Astrocyte of the hippocampus (primary cell): ENCODE data around the gene PTGDS.
"Not testable (repeated sequence)": the region's sequence is repeated elsewhere in the genome, so short reads cannot be mapped to it uniquely, and the experiment has no call there.

Experiments used
- DNase-seq: peaks from one replicate; pipeline ENCODE4 v3.0.0; 2011; ENCODE audit warnings: low read depth, low spot score

The PTGDS gene

DNA sequence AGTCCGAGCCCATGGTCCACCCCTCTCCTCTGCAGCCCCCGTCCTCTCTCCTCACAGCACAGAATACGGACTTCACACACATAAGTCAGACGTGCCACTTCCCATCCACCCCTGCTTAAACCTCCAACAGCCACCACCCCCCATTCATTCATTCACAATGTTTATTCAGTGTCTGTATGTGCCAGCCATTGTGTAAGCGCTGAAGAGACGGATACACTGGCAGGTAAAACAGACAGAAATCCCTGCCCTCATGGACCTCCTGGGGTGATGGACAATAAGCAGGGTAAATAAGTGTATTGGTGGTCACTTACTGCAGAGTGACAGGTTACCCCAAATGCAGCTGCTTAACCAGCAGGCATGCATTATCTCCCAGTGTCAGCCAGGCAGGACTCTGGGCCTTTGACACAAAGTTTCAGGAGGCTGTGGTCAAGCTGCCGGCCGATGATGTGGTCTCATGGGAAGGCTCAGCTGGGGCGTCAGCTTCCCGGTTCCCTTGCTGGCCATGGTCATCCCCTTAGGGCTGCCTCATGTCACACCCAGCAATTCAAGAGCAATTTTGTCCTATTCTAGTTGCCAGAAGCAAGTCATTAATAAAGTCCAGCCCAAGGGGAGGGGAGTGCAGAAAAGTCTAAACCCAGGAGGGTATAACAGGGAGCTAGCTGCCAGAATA is 13.1 kb downstream of the PTGDS start:
- DNase-seq: no peak

DNA sequence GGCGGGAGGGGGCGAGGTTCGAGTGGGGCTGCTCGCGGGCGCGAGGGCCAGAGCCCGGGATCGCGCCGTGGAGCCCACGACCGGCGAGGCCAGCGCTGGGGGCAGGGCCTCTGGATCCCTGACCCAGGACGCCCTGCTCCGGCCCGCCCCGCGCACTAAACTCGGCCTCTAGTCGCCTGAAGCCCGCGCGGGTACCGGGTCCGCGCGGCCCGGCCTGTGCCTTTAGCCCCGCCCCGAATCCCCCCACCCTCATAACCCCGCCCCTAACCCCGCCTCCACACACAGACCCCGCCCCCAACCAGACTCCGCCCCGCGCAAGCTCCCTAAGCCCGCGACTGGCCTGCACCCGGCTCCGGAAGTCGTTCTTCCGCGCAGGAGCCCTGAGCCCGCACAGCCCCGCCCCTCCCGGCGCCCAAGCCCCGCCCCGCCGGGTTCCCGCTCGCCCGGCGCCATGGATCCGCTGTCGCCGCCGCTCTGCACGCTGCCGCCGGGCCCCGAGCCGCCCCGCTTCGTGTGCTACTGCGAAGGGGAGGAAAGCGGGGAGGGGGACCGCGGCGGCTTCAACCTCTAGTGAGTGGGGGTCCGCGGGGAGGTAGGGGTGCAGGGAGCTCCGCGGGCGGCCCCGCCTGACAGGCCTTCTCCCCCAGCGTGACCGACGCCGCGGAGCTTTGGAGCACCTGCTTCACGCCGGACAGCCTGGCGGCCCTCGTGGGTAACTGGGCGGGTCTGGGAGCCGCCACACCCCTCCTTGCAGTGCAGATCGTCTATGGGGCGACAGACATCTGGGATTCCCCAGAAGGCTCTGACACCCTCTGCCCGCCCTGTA is 14.9 kb downstream of the PTGDS start, which contains the start of gene PAXX:
Gene PAXX (plus strand): TSS at position 430 of the 826 bp plus-strand sequence. CDS start 22 bp downstream, at position 452.
- DNase-seq: peak; percentile 94

DNA sequence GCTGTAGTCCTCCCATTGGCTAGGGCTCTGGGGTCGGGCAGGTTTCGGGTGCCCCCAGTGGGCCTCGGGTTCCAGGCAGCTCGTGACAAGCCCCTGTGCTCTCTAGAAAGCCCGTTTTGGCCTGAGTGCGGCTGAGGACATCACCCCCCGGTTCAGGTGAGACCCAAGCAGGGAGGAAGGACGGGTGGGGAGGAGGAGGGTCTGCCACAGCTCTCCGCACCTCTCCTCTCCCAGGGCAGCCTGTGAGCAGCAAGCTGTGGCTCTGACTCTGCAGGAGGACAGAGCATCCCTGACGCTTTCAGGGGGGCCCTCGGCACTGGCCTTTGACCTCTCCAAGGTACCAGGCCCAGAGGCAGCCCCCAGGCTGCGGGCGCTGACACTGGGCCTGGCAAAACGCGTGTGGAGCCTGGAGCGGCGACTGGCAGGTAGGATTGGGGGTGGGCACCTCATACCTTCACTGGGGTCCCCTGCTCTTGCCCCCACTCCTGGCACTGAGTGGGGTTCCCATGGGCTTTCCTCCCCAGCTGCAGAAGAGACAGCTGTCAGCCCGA is 15.6 kb downstream of the PTGDS start:
- DNase-seq: no peak

DNA sequence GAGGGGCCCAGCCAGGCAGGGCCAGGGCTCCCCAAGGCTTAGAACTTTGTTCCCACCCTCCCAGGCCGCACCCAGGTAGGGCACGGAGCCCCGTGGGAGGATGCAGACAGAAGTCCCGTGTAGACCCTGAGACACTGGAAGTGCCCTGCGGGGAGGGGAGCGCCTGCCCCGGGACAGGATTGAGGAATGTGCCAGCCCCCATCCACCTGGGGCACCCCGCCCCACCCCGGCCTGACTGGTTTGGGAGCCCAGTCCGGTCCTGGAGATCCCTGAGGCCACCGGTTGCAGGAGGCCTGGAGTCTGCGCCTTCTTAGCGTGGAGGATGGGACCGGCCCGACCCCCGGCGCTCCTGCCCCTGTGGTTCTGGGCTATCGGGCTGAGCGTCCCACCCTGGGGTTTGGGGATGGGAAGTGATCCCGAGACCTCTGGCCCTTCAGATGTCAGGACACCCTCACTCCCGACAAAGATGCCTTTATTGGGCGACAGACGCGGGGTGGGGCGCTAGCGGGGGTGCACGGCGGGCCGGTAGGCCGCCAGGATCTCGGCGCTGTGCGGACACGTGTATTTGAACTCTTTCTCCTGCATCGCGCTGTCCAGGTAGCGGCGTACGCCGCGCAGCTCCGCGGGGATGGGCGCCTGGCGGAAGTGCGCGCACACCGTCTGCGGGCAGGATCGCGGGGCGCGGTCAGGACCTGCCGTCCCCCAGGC is 17.0 kb downstream of the PTGDS start:
- DNase-seq: no peak

DNA sequence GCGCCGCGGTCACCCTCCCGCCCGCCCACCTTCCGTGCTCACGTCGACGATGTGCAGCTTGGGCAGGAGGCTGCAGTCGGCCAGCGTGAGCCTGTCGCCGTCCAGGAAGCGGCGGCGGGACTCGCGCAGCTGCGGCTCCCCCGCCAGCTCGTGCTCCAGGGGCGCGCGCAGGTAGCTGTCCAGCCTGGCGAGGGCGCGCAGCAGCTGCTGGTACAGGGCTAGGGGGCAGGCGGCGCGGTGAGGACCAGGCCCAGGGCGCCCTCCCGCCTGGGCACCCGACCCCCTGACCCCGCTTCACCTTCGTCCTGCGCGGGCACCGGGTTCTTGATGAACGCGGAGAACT is 17.6 kb downstream of the PTGDS start:
- peak; percentile 34 for DNase-seq

DNA sequence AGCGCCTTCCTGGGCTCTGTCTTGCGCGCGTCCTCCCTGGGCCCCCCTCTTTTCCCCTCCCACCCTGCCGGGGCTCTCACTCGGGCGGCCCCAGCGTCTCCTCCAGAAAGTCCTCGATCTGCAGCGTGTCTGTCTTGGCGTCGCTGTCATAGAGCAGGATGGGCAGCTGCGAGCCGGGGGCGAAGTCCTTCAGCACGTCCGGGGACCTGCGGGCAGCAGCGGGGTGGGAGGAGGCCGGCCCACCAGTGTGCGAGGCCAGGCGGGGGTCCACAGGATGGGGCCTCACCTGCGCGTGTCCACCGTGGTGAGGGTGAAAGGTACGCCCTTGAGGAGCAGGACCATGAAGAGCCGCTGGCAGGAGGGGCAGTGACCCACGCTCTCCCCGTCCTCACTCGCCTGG is 18.1 kb downstream of the PTGDS start:
- peak; percentile 36 for DNase-seq

DNA sequence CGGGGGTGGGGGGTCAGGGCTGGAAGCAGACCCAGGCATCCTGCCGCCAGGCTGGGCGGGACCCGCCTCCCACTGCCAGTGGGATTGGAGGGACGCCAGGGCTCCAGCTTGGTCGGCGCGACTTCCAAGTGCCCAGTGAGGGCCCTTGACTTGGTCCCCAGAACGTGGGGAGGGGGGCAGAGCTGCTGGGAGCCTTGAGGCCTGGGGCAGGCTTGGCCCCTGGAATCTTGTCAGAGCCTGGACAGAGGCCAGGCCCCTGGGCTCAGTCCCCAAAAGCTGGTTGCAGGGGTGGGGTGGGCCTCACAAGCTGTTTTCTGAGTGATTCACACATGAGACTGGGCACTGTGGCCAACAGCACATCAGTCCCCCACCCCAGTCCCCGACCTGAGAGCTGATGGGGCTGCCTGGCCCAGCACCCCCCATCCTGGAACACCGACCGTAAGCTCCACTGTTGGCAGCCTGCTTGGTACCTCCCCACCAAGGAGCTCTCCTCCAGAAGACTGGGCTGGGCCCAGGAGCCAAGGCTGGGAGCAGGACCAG is 18.5 kb downstream of the PTGDS start:
- peak; percentile 72 for DNase-seq

DNA sequence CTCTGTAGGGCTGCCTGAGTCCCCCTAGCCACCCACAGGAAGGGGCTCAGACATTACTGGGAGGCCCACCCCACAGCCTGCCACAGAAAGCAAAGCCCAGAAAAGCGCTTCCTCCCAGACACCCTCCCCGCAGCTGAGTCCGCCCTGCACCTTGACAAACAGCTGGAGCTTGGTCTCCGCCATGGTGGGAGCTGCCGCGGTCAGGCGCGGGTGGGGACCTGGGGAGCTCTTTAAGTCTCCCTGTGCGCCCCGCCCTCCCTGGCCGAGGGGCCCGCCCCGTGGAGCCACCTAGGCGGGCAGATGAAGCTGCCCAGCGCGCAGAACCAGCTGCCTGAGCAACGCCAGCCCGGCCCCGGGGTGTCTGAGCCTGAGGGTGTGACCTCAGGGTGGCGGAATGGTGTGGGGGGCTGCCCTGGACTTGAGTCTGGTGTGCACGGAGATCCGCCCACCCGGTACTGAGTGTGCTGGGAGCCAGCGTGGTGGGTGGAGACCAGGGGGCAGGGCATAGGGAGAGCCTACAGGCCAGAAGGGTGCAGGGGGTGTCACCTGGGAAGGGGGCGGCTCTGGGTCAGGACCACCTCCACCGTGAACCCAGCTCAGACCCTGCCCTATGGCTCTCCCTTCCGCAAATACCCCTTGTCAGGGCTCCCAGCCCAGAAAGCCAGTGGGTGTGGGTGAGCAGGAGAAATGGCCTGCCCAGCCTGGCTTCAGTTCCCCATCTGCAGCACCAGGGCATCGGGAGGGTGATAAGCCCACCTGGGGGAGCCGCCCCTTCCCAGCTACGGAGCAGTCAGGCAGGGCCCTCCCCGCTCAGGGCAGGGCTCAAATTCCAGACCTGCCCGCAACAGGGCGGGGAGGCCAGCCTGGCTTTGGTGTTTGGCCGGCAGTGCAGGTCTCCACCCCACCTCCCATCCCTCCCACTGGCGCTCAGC is 19.3 kb downstream of the PTGDS start, which contains the start of gene CLIC3:
Gene CLIC3 (minus strand): TSS at position 208 of the 932 bp plus-strand sequence. CDS start 25 bp downstream, at position 183.
- DNase-seq: peak; percentile 55

DNA sequence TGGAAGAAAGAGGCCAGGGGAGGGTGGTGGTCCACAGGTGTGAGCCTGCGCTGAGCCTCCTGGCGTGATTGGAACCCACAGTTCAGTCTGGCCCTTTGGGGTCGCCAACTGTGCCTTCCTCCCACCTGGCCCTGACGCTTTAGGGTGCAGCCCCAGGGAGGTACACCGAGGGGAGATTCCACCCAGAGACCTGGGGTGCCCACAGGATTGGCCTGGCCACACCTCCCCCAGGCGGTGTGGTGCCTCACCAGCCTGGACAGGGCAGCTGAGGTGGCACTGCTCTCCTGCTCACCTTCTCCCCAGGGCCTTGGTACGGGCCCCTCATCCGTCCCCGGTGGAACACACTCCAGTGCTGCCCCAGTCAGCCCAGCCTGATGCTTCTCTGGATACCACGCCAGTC is 20.1 kb downstream of the PTGDS start:
- DNase-seq: no peak

DNA sequence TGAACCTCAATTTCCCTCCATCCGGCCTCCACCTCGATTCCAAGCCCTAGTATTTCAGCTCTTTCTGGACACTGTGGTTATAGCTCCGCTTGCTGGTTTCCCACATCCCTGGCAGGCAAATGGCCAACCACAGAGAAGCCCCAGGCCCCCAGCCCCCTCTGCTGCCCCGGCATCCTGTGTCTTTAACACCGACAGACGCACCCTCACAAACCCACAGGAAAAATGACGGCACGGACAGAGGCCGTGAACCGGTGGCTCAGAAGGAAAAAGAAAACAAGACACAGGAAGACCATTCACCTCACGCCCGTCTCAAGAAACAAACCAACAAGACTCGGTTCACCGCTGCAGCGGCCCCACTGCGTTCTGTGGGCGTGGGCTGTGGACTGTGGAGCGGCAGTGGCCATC is 20.5 kb downstream of the PTGDS start:
- DNase-seq: peak; percentile 43

DNA sequence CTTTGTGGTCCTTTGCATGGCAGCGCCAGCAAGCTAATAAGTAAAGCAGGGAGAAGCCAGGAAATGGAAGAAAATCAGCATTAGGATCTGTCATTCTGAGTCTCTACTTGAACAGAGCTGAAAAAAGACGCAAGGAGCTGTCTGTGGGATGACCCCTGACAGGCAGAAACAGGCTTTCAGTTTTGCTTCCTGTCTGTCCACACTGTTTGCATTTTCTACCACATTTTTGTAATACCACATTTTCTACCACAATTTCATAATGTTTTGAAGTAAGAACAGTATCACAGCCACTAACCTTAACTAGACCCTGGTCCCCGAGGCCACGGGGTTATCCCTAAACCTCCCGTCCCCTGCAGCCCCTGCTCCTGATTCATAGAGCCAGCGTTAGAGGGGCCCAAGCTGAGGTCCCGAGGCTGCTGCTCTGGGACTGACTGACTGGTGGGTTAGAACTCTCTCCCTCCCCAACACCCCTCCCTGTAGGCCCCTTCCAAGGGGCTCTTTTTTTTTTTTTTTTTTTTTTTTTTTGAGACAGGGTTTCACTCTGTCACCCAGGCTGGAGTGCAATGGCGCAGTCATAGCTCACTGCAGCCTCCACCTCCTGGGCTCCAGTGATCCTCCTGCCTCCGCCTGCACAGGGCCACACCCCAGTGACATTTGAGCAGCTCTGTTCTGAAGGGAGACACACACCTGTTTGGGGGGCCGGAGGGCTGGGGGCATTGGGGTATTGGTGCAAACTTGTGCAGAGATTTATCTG is 23.1 kb downstream of the PTGDS start:
- DNase-seq: no peak

DNA sequence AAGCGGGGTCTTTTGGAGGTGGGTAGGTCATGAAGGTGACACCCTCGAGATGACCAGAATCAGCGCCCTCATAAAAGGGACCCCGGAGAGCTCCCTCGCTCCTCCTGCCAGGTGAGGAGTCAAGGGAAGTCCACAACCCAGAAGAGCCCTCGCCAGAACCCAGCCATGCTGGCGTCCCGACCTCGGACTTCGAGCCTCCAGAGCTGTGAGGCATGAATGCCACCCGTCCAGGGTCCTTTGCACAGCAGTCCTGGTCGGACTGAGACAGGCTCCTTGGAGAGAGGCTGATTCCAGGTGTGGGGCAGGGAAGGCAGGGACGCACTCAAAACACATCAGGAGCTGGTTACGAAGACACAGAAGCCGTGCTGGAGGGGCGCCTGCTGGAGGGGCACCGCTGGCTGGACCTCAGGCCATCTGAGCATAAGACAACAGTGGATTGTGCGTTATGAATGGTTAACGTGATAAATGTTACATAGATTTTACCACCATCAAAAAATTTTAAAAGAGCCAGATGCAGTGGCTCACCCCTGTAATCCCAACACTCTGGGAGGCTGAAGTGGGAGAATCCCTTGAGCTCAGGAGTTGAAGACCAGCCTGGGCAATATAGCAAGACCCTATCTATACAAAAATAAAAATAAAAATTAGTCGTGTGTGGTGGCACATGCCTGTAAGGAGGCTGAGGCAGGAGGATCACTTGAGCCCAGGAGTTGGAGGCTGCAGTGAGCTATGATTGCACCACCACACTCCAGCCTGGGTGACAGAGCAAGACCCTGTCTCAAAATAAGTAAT is 24.7 kb downstream of the PTGDS start:
- DNase-seq: no peak

DNA sequence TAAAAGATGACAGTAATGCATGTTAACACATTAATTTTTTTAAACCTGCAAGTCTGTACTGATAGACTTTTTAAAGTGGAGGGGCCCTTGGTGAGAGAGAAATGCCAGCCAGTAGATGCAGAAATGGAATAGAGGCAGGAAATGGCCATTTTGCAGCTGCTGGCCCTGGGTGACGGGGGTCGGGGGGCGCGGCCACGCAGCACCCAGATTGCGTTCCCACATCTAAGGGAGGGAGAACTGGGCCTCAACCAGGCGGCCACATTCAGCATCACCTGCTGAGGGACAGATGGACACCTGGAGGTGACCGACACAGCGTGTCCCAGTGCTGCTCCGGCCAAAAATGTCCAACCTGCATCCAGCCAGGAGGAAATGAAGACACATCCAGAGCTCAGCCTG is 25.3 kb downstream of the PTGDS start:
- DNase-seq: no peak

DNA sequence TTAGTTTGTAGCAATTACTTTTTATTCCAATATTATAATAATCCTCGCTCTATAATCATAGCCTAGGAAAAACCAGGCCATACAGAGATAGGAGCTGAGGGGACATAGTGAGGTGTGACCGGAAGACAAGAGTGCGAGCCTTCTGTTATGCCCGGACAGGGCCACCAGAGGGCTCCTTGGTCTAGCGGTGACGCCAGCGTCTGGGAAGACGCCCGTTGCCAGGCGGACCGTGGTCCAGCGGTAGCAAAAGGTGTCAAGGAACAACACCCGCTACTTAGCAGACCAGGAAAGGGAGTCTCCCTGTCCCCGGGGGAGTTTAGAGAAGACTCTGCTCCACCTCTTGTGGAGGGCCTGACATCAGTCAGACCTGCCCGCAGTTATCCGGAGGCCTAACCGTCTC is 27.0 kb downstream of the PTGDS start:
- not testable (repeated sequence) for DNase-seq

DNA sequence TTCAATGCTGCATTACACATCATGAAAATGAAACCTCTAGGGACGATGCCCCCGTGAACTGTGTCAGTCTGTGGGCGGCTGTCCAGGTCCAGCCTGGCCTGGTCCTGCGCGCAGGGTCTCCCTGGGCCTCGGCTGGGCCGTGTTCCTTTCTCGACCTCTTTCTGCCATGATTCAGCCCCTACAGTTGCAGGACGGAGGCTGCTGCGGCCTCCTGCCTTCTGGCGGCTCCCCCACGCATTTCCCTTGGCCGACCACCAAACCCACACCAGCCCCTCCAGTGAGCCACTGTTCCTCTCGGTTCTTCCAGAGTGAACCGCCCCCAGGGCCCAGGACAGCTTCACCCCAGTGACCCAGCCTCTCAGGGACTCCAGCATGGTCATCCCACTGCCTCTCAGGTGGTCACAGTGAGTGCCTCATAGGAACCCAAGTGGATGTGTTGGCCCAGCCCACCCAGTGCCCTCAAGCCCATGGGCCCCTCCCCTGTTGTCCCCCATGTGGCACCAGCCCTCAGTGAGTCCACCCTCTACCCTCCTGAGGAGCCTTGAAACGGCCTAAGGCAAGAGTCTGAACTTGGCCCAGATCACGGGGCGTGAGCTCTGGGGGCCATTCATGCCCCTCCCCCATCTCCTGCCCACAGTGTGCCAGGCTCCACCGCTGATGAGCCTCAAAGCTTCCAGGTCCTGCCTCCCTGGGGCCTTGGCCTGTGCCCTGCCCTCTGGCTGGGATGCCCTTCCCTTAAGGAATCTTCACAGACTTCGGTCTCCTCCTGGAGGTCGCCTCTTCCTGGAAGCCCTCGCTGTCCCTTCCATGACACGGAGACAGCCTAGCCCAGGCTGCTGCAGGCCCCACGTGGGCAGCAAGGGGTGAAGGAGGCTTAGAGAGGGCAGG is 29.1 kb downstream of the PTGDS start:
- peak; percentile 49 for DNase-seq

DNA sequence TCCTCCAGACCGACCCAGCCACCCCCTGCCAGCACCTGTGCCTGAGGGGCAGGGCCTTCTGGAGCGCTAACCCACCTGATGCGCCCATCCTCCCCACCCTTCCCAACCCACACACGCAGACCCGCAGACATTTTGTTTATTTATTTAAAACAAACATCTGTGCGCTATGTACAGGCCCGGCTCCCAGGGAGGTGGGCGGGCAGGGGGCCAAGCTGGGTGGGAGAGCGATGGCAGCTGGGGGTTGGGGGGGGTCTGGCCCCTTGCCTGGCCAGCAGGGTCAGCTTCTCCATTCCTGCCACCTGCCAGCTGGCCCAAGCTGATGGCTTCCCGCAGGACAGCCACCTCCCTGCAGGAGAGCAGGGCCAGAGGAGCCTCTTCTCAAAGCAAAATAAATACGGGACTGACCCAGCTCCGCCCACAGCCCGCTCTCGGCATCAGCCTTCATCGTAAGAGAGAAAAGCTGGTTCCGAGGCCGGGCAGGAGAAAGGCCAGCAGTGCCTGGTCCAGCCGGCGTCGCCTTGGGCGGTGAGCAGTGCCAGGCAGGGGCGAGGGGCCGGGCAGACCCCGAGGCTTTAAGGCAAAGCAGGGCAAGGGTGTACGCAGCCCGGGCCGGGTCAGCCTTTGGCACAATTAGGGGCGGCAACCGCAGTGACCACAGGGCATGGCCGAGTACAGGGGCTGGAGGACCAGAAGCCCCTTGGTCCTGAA is 30.0 kb downstream of the PTGDS start:
- DNase-seq: no peak

DNA sequence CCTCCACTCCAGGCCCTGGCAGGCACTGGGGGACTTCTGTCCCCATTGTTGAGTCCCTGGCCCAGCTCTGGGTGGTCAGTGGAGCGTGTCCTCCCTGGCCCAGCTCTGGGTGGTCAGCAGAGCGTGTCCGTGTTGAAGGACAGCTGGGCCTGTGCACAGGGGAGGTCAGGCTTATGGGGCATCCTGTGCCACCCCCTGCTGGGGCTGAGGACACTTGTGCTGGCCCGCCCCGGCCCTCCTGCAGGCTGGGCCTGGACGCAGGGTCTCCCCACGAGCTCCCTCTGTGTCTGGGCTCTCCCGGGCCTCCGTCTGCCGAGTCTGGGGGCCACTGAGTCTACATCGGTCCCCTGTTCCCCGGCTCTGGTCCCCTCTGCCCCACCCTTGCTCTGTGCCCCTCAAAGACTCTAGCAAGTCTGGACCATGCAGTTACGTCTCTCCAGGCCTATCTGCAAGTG is 30.5 kb downstream of the PTGDS start:
- no peak for DNase-seq
